BLaER1 treated with 17β-estradiol and CSF1 and Interleukin-3, amounts not matched to agents 10 nM and 100 nM (cell line): ENCODE results near the gene FARS2.

ENCODE experiments used
- H3K27ac ChIP-seq, 11 experiments: shearing (Covaris generic); formaldehyde crosslinking; 2 replicates each; pipeline ENCODE4 v1.8.1; 2022
- H3K27me3 ChIP-seq, 11 experiments: shearing (Covaris generic); formaldehyde crosslinking; 2 replicates each; pipeline ENCODE4 v1.8.1; 2022
- H3K36me3 ChIP-seq, 11 experiments: shearing (Covaris generic); formaldehyde crosslinking; 2 replicates each; pipeline ENCODE4 v1.8.1; 2022
- H3K4me1 ChIP-seq, 10 experiments: shearing (Covaris generic); formaldehyde crosslinking; 2 replicates each; pipeline ENCODE4 v1.8.1; 2022
- H3K4me2 ChIP-seq, 11 experiments: shearing (Covaris generic); formaldehyde crosslinking; 2 replicates each; pipeline ENCODE4 v1.8.1; 2022
- H3K4me3 ChIP-seq, 10 experiments: shearing (Covaris generic); formaldehyde crosslinking; 2 replicates each; pipeline ENCODE4 v1.8.1; 2022
- H3K9ac ChIP-seq, 11 experiments: shearing (Covaris generic); formaldehyde crosslinking; 2 replicates each; pipeline ENCODE4 v1.8.1; 2022
- H3K9me3 ChIP-seq, 11 experiments: shearing (Covaris generic); formaldehyde crosslinking; replicated peaks in 1 of 11; 2 replicates each; pipeline ENCODE4 v1.8.1; 2022
- H4K20me1 ChIP-seq, 11 experiments: shearing (Covaris generic); formaldehyde crosslinking; 2 replicates each; pipeline ENCODE4 v1.8.1; 2022
- Cebpa-rat ChIP-seq, 11 experiments: shearing (Covaris generic); IDR thresholded peaks; 2 replicates each; pipeline ENCODE4 v1.8.1; 2022

The FARS2 gene

DNA sequence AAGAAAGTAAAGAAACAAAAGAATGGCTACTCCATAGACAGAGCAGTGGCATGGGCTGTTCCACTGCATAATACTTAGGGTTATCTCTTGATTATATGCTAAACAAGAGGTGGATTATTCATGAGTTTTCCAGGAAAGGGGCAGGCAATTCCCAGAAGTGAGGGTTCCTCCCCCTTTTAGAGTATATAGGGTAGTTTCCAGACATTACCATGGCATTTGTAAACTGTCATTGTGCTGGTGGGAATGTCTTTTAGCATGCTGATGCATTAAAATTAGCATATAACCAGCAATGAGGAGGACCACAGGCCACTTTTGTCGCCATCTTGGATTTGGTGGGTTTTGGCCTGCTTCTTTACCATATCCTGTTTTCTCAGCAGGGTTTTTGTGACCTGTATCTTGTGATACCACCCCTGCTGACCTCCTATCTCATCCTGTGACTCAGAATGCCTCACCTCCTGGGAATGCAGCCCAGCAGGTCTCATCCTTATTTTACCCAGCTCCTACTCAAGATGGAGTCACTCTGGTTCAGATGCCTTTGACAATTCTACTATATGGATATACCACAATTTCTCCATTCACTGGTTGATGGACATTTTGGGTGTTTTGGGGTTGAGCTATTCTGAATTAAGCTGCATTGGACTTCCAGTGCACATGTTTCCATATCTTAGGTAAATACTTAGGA, 280.6 kb downstream of the FARS2 start:
- Histone ChIP-seq H3K4me1 (peaks cover 0 to 6% (median 3%) of the 10 kb centered on the region in 10 experiments; a peak in 7 of 20 replicates), H4K20me1 (no peaks in the 10 kb centered on the region), H3K9me3 (peaks cover 0 to 12% (median 0%) of the 10 kb centered on the region in 11 experiments; a peak in 3 of 22 replicates), H3K4me3 (no peak overlapping the region), H3K4me2 (no peak overlapping the region), H3K9ac (no peak overlapping the region), H3K36me3 (peaks cover under 1 to 22% (median 15%) of the 10 kb centered on the region in 11 experiments; a peak in 13 of 22 replicates), H3K27ac (no peak overlapping the region), H3K27me3 (no peaks in the 10 kb centered on the region)
- no peak for TF ChIP-seq Cebpa-rat (IDR thresholded peaks at IDR 0.05)

DNA sequence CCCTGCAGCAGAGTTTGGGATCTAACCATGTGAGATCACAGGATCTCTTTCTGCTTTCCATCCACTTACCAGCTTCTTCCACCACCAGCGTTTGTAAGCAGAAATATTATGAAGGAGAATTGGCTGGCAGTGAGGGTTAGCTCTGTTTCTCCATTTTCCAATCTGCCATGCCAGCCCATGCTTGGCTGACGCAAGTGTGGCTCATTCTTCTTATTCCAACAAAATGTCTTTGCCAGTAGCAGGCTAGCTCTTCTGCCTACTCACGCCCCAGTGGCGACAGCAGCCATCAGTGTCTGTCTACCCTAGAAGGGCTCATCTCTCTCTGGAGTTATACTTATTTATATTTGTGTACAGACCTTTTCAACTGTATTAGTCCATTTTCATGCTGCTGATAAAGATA, 286.2 kb downstream of the FARS2 start:
- no peak overlapping the region for H3K27ac ChIP-seq
- no peak overlapping the region for H3K4me2 ChIP-seq
- peaks cover 12 to 52% (median 34%) of the 10 kb centered on the region in 11 experiments for H3K36me3 ChIP-seq
- H3K27me3 ChIP-seq = no peaks in the 10 kb centered on the region
- H3K4me1 ChIP-seq = no peaks in the 10 kb centered on the region
- no peaks in the 10 kb centered on the region for H4K20me1 ChIP-seq
- no peak for TF ChIP-seq Cebpa-rat (IDR thresholded peaks at IDR 0.05)
- peaks cover 13 to 37% (median 28%) of the 10 kb centered on the region in 11 experiments for H3K9me3 ChIP-seq
- no peak overlapping the region for H3K9ac ChIP-seq
- H3K4me3 ChIP-seq = no peak overlapping the region

DNA sequence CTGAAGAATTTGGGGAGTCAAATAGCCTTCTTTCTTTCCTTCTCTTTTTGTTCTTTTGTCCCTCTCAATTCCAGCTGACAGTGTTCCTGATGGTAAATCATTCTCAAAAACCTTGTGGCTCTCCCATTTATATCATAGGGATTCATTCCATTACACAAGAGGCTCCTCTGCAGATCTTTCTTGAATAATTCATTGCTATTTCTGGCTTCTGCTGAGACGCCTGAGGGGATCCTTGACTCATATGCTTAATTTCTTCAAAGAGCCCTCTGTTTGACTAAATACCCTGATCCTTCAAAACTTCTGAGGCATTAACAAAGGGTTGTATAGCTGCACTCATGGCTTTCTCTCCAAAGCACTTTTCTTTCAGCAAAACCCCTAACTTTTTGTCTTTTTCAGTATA, 289.3 kb downstream of the FARS2 start:
- Histone ChIP-seq H3K9ac (no peak overlapping the region), H3K27me3 (no peaks in the 10 kb centered on the region), H3K4me2 (no peak overlapping the region), H3K27ac (no peak overlapping the region), H3K36me3 (peaks cover 12 to 44% (median 30%) of the 10 kb centered on the region in 11 experiments), H3K9me3 (peaks cover 13 to 43% (median 28%) of the 10 kb centered on the region in 11 experiments), H3K4me1 (no peaks in the 10 kb centered on the region), H4K20me1 (no peaks in the 10 kb centered on the region), H3K4me3 (no peak overlapping the region)
- TF ChIP-seq Cebpa-rat (IDR thresholded peaks at IDR 0.05) = no peak

DNA sequence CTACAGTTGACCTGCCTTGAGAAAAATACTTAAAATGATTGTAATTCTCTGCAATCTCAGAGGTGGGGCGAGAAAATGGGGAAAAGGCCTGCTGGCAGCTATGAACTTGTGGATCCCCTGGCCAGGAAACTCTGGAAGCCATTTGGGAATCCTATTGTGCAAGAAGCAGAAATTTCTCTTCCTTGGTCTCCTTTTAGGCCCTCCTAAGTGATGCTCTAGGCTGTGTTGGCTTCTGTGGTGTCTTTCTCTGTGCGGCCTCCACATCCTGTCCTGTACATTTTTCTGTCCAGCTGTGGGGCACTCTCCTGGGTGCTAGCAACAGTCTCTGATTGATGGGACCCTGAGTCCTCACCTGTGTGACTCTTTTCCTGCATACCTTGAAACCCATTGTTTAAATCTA, 290.9 kb downstream of the FARS2 start:
- TF ChIP-seq Cebpa-rat (IDR thresholded peaks at IDR 0.05) = 0 out of 22 replicates have a peak, but pooled peaks of 1 of the 11 experiments have one; percentile 16
- H4K20me1 ChIP-seq = no peaks in the 10 kb centered on the region
- H3K4me3 ChIP-seq = no peak overlapping the region
- peaks cover 13 to 35% (median 25%) of the 10 kb centered on the region in 11 experiments for H3K9me3 ChIP-seq
- no peak overlapping the region for H3K9ac ChIP-seq
- H3K27me3 ChIP-seq = no peaks in the 10 kb centered on the region
- no peak overlapping the region for H3K27ac ChIP-seq
- peaks cover 4 to 33% (median 21%) of the 10 kb centered on the region in 11 experiments for H3K36me3 ChIP-seq
- H3K4me2 ChIP-seq = no peak overlapping the region
- no peaks in the 10 kb centered on the region for H3K4me1 ChIP-seq

DNA sequence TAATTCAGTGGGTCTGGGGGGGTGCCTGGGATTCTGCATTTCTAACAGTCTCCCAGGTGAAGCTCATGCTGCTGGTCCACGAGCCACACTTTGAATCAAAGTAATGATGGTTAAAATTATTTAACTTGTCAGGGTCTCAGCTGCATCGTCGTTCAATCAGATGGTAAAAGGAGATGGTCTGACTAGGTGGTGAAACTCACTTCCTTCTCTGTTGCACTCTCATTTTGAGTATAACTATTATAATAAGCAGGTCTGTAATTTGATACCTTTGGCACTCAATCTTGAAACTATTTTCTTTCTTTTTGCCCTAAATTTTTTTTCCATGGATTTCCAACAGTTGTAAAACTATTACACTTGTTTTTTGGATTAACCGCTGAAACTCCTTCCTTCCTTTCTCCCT, 292.5 kb downstream of the FARS2 start:
- Histone ChIP-seq H4K20me1 (no peaks in the 10 kb centered on the region), H3K4me3 (no peak overlapping the region), H3K36me3 (peaks cover 0 to 20% (median 12%) of the 10 kb centered on the region in 11 experiments; a peak in 10 of 22 replicates), H3K9me3 (peaks cover 13 to 28% (median 19%) of the 10 kb centered on the region in 11 experiments), H3K27me3 (no peaks in the 10 kb centered on the region), H3K27ac (no peak overlapping the region), H3K4me2 (no peak overlapping the region), H3K4me1 (no peaks in the 10 kb centered on the region), H3K9ac (no peak overlapping the region)
- TF ChIP-seq Cebpa-rat (IDR thresholded peaks at IDR 0.05) = no peak

DNA sequence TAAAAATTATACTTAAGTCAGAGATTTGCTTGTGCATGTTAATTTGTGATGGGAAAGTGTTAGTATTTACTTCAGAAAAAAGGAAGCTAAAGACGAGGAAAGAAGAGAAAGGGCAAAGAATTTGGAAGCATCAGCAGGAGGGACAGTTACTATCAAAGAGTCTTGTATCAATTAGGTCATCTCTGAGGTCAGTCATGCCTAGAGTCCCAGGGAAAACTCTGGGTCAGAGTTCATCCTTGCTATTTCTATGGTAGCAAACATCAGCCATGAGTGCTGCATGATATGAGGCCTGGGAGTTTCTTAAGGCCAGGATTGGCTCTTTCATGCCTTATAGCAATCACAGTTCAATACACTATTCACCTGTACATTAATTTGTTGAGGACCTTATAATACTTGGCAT, 292.9 kb downstream of the FARS2 start:
- no peak for TF ChIP-seq Cebpa-rat (IDR thresholded peaks at IDR 0.05)
- Histone ChIP-seq H3K27ac (no peak overlapping the region), H3K36me3 (peaks cover 0 to 20% (median 12%) of the 10 kb centered on the region in 11 experiments; a peak in 10 of 22 replicates), H3K9ac (no peak overlapping the region), H3K9me3 (peaks cover 13 to 24% (median 19%) of the 10 kb centered on the region in 11 experiments), H3K4me3 (no peak overlapping the region), H3K4me1 (no peaks in the 10 kb centered on the region), H4K20me1 (no peaks in the 10 kb centered on the region), H3K4me2 (no peak overlapping the region), H3K27me3 (no peaks in the 10 kb centered on the region)

DNA sequence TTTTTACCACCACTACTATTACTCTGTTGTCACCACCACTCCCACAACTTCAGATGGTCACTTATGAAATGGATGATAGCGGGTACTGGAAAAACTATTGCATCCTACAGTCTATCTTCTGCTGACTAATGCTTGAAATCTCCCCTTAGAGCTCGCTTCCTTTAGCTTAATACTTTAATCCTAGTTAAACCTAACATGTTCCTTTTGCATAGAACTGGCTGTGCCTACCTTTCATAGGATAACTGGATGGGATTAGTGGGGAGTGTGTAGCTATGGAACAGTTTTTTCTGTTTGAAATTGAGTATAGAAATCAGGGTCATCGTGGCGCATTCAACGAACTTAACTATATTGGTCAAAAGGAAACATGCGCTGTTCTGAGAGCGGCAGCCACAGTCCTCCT, 294.7 kb downstream of the FARS2 start:
- H3K4me3 ChIP-seq = no peak overlapping the region
- no peaks in the 10 kb centered on the region for H4K20me1 ChIP-seq
- no peak for TF ChIP-seq Cebpa-rat (IDR thresholded peaks at IDR 0.05)
- peaks cover 0 to 7% (median 3%) of the 10 kb centered on the region in 11 experiments; a peak in 12 of 22 replicates for H3K9me3 ChIP-seq
- H3K27ac ChIP-seq = no peak overlapping the region
- no peaks in the 10 kb centered on the region for H3K4me1 ChIP-seq
- H3K27me3 ChIP-seq = no peaks in the 10 kb centered on the region
- H3K36me3 ChIP-seq = peaks cover 0 to 5% (median 0%) of the 10 kb centered on the region in 11 experiments; a peak in 2 of 22 replicates
- no peak overlapping the region for H3K9ac ChIP-seq
- no peak overlapping the region for H3K4me2 ChIP-seq

DNA sequence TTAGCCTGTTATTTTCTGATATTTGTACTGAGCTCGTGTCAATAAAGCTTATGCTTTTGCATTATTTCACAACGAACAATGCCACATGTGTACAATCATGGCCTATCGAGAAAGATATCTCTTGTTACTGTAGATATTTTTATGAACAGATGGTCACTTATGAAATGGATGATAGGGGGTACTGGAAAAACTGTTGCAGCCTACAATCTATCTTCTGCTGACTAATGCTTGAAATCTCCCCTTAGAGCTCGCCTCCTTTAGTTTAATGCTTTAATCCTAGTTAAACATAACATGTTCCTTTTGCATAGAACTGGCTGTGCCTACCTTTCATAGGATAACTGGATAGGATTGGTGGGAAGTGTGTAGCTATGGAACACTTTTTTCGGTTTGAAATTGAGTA, 296.2 kb downstream of the FARS2 start:
- no peak overlapping the region for H3K4me3 ChIP-seq
- H3K27ac ChIP-seq = no peak overlapping the region
- H3K9me3 ChIP-seq = peaks cover 0 to 9% (median 5%) of the 10 kb centered on the region in 11 experiments; a peak in 9 of 22 replicates
- H4K20me1 ChIP-seq = no peaks in the 10 kb centered on the region
- H3K27me3 ChIP-seq = no peaks in the 10 kb centered on the region
- no peaks in the 10 kb centered on the region for H3K4me1 ChIP-seq
- TF ChIP-seq Cebpa-rat (IDR thresholded peaks at IDR 0.05) = no peak
- H3K36me3 ChIP-seq = peaks cover 0 to 5% (median 0%) of the 10 kb centered on the region in 11 experiments; a peak in 1 of 22 replicates
- H3K9ac ChIP-seq = no peak overlapping the region
- no peak overlapping the region for H3K4me2 ChIP-seq

DNA sequence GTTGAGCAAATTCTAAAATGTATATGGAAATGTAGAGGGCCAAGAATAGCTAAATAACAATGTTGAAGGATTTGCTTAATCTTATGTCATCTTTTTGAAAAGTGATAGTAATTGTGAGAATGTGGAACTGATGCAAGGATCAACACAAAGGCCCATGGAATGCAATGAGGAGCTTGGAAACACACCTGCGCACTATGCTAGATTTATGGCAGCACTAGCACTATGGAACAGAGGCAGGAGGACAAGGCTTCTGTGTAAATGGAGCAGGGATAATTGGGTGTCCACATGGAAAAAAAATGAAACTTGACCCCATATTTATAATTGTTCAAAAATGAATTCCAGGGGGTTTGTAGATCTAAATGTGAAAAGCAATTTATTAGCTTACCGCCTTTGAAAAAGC, 298.3 kb downstream of the FARS2 start:
- no peak overlapping the region for H3K4me3 ChIP-seq
- no peaks in the 10 kb centered on the region for H3K4me1 ChIP-seq
- H3K27me3 ChIP-seq = no peaks in the 10 kb centered on the region
- H4K20me1 ChIP-seq = no peaks in the 10 kb centered on the region
- H3K36me3 ChIP-seq = peaks cover 0 to 5% (median 0%) of the 10 kb centered on the region in 11 experiments; a peak in 3 of 22 replicates
- no peak overlapping the region for H3K27ac ChIP-seq
- H3K9ac ChIP-seq = no peak overlapping the region
- TF ChIP-seq Cebpa-rat (IDR thresholded peaks at IDR 0.05) = no peak
- H3K9me3 ChIP-seq = peaks cover 0 to 28% (median 19%) of the 10 kb centered on the region in 11 experiments; a peak in 21 of 22 replicates
- H3K4me2 ChIP-seq = no peak overlapping the region
